SK-N-SH treated with all-trans-retinoic acid at 6 μM for 48 hours (cell line): ENCODE results near the gene KRT17.

Experiments used
- SNAI2 ChIP-seq: fragments of 250-450 bp; sonication (Bioruptor Pico); IDR thresholded peaks from 2 replicates; pipeline ENCODE4 v1.5.0; 2020; ENCODE audit warnings: mild to moderate bottlenecking, moderate library complexity
- TF ChIP-seq, protein P1 (sequence below): fragments of 250-450 bp; sonication (Bioruptor Pico); IDR thresholded peaks from 2 replicates; pipeline ENCODE4 v1.5.1; 2020; ENCODE audit warnings: low read depth, mild to moderate bottlenecking, moderate library complexity

DNA sequence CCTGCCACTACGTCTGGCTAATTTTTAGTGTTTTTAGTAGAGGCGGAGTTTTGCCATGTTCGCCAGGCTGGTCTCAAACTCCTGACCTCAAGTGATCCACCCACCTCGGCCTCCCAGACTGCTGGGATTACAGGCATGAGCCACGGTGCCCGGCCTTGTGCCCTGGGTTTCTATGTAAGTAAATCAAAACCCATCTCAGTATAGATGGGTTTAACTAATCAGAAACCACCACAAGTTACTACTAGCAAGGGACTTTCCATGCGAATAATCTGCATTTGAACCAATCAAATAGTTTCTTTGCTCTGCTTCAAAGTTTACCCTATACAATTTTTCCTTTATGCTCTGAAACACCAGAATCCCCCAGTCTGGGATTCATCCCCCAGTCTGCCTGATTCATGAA, 47.8 kb upstream of the KRT17 start:
- TF ChIP-seq SNAI2: no peak
- TF ChIP-seq, protein P1, sequence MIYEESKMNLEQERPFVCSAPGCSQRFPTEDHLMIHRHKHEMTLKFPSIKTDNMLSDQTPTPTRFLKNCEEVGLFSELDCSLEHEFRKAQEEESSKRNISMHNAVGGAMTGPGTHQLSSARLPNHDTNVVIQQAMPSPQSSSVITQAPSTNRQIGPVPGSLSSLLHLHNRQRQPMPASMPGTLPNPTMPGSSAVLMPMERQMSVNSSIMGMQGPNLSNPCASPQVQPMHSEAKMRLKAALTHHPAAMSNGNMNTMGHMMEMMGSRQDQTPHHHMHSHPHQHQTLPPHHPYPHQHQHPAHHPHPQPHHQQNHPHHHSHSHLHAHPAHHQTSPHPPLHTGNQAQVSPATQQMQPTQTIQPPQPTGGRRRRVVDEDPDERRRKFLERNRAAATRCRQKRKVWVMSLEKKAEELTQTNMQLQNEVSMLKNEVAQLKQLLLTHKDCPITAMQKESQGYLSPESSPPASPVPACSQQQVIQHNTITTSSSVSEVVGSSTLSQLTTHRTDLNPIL: no peak
